Measurements from ENCODE around the gene KIAA0513.

DNA sequence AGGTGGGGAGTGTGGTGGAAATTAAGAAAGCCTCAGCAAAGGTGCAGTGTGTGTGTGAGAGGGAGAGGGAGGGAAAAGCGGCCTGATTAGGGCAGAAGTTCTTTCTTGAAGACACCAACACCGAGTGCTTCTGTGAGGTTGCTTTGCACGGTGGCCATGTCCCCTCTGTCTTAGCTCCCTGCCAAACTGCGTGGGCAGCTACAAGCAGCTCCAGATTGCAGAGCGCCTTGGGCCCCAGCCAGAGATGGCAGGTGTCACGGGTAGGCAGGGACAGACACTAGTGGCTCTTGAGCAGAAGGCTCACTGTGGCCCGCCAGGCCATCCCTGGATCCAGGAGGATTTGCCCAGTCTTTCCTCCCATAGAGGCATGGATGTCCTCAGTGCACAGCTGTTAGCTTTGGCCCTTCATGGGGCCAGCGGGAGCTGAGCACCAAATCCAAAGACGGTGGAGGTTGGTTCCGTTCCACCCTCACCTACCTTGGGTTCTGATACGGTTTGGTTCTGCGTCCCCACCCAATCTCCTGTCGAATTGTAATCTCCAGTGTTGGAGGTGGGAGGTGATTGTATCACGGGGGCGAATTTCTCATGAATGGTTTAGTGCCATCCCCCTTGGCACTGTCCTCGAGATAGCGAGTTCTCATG, 21.4 kb downstream of the KIAA0513 start:
- TF ChIP-seq, protein P1, sequence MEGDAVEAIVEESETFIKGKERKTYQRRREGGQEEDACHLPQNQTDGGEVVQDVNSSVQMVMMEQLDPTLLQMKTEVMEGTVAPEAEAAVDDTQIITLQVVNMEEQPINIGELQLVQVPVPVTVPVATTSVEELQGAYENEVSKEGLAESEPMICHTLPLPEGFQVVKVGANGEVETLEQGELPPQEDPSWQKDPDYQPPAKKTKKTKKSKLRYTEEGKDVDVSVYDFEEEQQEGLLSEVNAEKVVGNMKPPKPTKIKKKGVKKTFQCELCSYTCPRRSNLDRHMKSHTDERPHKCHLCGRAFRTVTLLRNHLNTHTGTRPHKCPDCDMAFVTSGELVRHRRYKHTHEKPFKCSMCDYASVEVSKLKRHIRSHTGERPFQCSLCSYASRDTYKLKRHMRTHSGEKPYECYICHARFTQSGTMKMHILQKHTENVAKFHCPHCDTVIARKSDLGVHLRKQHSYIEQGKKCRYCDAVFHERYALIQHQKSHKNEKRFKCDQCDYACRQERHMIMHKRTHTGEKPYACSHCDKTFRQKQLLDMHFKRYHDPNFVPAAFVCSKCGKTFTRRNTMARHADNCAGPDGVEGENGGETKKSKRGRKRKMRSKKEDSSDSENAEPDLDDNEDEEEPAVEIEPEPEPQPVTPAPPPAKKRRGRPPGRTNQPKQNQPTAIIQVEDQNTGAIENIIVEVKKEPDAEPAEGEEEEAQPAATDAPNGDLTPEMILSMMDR (conservative IDR thresholded peaks at IDR 0.05; ENCODE audit: low read length): no peak
- no peak for TF ChIP-seq EZH2phosphoT487 (IDR thresholded peaks at IDR 0.05; ENCODE audit: borderline replicate concordance)
